ENCODE data around the gene ARHGDIA. TPM values are rescaled to one million over a fixed set of nuclear protein-coding genes. Genes with fewer than 3 reads are reported as not detected.

The ARHGDIA gene
- total RNA-seq, 1 donor from 2014 or later: 314 TPM

DNA sequence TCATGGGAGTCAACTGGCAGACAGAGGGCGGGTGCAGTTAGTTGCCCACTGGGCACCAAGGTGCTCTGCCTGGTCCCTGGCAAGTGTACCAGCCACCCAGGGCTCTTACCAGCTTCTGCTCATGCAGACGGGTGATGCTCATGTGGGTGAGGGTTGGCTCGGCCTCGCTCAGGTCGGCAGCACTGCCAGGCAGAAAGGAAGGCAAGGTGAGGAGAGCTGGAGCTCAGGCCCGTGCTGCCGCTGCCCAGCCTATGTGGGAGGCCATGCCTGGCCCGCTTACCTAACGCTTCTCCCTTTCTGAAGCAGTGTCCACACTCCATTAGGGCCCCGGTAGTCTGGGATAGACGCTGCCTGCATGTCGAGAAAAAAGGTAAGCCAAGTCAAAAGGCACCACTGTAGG is 44.2 kb upstream of the ARHGDIA start:
- Histone ChIP-seq H3K9me3 (no peaks in the 10 kb centered on the region), H3K27ac (no peak overlapping the region), H3K27me3 (no peaks in the 10 kb centered on the region), H3K4me3 (no peak overlapping the region), H3K36me3 (peaks cover 27 to 40% of the 10 kb centered on the region in 2 donors), H3K4me1 (peaks cover 11 to 16% of the 10 kb centered on the region in 2 donors)
- no peak for DNase-seq (ENCODE audit: low spot score in 2 of 2)
- intact Hi-C loops (cut with DNase I): no loop called here
- TF ChIP-seq, protein P1, sequence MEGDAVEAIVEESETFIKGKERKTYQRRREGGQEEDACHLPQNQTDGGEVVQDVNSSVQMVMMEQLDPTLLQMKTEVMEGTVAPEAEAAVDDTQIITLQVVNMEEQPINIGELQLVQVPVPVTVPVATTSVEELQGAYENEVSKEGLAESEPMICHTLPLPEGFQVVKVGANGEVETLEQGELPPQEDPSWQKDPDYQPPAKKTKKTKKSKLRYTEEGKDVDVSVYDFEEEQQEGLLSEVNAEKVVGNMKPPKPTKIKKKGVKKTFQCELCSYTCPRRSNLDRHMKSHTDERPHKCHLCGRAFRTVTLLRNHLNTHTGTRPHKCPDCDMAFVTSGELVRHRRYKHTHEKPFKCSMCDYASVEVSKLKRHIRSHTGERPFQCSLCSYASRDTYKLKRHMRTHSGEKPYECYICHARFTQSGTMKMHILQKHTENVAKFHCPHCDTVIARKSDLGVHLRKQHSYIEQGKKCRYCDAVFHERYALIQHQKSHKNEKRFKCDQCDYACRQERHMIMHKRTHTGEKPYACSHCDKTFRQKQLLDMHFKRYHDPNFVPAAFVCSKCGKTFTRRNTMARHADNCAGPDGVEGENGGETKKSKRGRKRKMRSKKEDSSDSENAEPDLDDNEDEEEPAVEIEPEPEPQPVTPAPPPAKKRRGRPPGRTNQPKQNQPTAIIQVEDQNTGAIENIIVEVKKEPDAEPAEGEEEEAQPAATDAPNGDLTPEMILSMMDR (IDR thresholded peaks at IDR 0.05): no peak

DNA sequence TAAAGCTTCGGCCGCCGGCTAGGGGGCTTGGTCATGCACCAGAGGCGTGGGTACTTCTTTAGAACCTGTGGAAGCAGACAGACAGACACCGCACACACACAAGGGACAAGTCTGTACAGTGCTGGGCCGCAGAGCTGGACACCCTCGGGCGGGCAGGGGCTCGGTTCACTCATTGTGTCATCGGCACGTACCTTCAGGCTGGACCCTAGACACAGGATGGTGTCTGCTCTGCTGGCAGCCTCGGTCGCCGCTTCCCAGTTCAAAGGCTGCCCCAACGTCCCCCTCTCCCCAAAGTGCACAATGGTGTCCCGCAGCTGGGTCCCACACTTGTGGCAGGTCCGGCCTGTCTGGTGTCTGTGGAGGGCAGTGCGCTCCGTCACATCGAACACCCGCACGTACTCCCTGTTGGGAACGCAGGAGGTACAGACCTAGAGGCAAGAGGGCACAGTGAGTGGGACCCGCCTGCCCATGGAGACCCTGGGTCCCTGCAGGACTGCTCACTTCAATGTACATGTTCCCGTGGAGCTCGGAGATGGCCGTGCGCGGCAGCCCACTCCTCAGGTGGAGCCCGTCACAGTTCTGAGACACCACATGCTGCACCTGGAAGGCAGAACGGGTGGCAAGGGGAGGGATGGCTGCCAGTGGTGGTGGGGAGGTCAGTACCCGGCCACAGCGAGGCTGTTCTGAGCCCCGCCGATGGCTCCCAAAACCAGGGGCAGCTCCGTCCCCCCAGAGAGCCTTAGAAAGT is 43.1 kb upstream of the ARHGDIA start:
- no peaks in the 10 kb centered on the region for H3K9me3 ChIP-seq
- no peak overlapping the region for H3K4me3 ChIP-seq
- TF ChIP-seq, protein P1 (IDR thresholded peaks at IDR 0.05): no peak
- H3K4me1 ChIP-seq: peaks cover 13 to 23% of the 10 kb centered on the region in 2 donors
- DNase-seq (ENCODE audit: low spot score in 2 of 2): no peak
- peaks cover 22 to 37% of the 10 kb centered on the region in 2 donors for H3K36me3 ChIP-seq
- no peaks in the 10 kb centered on the region for H3K27me3 ChIP-seq
- H3K27ac ChIP-seq: no peak overlapping the region
- intact Hi-C loops (cut with DNase I): loop anchor here (5.0 kb wide), 1 partner anchor 108 kb away; the partner anchor contains the start of genes CENPX and LRRC45

DNA sequence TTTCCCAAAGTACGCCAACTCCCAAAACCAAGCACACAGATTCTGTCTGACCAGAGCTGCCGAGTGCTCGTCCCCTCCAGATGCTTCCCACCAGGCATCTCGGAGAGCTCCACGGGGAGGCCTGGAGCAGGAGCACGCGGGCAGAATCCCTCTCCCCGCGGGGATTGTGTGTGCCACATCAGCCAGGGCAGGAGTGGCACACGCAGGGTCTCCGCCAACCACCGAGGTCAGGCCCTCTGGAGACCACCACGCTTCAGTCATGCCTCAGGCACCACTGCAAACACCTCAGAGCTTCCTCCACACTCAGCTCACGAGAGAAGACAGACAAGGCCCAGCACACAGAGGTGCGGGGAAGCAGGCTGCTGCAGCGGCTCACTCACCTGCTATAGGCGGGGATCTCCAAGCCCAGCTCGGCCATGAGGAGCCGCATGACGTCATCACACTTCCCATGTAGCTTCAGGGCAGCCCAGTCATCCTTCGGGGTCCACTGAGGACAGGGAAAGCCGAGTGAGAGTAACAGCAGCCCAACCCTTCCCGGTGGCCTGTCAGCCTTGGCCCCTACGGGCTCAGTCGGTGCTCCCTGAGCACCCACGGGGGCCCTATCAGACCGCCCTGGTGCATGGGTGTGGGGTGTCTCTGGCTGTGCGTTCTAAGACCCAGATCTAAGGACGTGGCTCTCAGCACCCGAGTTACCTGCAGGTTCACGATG is 42.4 kb upstream of the ARHGDIA start:
- intact Hi-C loops (cut with DNase I): loop anchor here (5.0 kb wide), 1 partner anchor 109 kb away; the partner anchor contains the start of genes CENPX and LRRC45
- H3K4me1 ChIP-seq: peaks cover 13 to 22% of the 10 kb centered on the region in 2 donors
- no peaks in the 10 kb centered on the region for H3K27me3 ChIP-seq
- no peak for DNase-seq (ENCODE audit: low spot score in 2 of 2)
- no peaks in the 10 kb centered on the region for H3K9me3 ChIP-seq
- H3K36me3 ChIP-seq: peaks cover 22 to 44% of the 10 kb centered on the region in 2 donors
- H3K4me3 ChIP-seq: no peak overlapping the region
- no peak overlapping the region for H3K27ac ChIP-seq
- TF ChIP-seq, protein P1 (IDR thresholded peaks at IDR 0.05): no peak

DNA sequence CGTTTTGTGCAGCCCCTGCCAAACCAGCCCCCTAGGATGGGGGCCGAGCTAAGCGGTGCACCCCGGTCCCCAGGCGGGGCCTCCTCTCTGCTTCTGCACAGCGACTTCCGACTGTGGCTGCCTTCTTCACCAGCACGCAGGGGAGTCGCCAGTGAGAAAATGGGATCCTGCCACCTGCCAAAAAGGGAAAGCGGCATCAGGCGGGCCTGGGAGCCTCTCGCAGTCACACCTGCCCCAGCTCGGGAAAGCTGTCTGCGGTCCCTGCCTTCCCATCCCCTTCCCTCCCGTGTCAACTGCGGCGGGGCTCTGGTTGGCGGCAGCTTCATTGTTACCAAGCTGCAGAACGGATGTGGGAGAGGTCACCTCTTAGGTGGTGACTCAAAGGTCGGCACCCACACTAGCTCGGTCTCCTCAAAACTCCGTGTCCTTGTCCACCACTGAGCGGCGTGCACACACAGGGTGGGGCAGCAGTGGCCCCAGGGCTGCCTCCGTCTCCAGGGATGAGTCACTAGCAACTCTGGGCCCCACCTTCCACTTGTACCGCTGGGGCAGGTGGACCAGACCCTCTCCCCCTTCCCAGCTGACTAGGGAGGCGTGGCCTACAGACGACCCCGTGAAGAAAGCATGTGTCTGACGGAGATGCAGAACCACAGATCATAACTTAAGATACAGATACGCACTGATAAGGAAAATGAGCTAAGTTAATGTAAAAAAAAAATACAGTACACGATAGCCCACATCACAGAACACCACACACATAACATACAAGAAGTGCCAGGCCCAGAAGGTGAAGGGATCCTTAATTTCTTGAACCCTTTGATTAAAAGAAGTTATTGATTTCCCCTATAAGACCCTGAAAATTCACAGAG is 41.5 kb upstream of the ARHGDIA start:
- no peak overlapping the region for H3K4me3 ChIP-seq
- intact Hi-C loops (cut with DNase I): loop anchor here (5.0 kb wide), 1 partner anchor 110 kb away; the partner anchor contains the start of genes CENPX and LRRC45
- no peak for DNase-seq (ENCODE audit: low spot score in 2 of 2)
- no peaks in the 10 kb centered on the region for H3K9me3 ChIP-seq
- peaks cover 10 to 18% of the 10 kb centered on the region in 2 donors for H3K4me1 ChIP-seq
- H3K27me3 ChIP-seq: no peaks in the 10 kb centered on the region
- H3K36me3 ChIP-seq: peaks cover 22 to 50% of the 10 kb centered on the region in 2 donors
- no peak overlapping the region for H3K27ac ChIP-seq
- TF ChIP-seq, protein P1 (IDR thresholded peaks at IDR 0.05): no peak

DNA sequence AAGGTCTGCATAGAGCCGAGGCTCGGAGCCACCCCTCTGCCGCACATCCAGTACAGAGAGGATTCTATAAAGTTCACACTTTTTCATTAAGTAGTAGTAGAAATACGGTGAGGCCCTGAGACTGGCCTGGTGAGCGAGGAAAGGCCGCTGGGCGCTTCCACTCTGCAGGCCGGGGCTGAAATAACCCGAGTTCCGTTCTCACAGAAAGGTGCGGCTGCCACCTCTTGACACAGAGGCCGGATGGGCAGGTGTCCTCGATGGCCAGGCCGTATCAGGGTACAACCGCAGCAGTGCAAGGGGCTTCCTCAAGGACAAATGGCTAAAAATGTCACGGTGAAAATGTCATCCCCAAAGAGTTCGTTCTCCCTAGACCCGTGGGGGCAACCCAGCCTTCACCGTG is 40.8 kb upstream of the ARHGDIA start:
- peak overlapping the region; percentile 25 to 89 for H3K4me3 ChIP-seq
- no peak for DNase-seq (ENCODE audit: low spot score in 2 of 2)
- no peaks in the 10 kb centered on the region for H3K27me3 ChIP-seq
- H3K9me3 ChIP-seq: no peaks in the 10 kb centered on the region
- TF ChIP-seq, protein P1 (IDR thresholded peaks at IDR 0.05): no peak
- H3K27ac ChIP-seq: peak overlapping the region; percentile 79 to 83
- H3K36me3 ChIP-seq: peaks cover 22 to 50% of the 10 kb centered on the region in 2 donors
- intact Hi-C loops (cut with DNase I): loop anchor here (1.0 to 5.0 kb wide), 3 partner anchors 15 to 110 kb away; partner anchors contain the start of genes ALYREF, ANAPC11, CENPX and LRRC45
- H3K4me1 ChIP-seq: peaks cover 5 to 14% of the 10 kb centered on the region in 2 donors

Data from ascending aorta (tissue), 2 donors.